ENCODE measurements around the gene OTOP3.

The OTOP3 gene

DNA sequence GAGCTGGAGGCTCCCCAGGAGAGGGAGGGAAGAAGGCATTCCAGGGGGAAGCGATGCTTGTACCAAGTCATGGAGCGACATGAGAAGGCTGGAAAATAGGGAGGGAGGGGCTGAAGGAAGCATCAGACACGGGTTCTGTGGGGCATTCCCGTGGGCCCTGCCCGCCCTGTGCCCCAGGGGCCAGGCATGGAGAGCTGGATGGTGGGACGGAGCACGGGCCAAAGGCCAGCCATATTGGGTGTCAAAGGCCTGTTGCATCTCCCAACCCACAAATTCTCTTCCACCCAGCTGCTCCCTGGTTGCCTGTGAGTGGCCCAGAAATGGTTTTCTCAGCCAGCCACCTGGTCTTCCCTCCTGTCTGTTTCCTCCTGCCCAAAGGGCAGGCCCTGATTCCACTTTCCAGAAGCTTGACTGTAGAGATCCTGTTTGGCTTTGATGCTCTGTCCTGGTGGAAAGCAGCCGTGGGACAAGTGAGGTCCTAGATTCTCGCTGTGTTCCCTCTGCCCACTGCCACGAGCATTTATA, 54.9 kb downstream of the OTOP3 start:
- no peak for DNase-seq

DNA sequence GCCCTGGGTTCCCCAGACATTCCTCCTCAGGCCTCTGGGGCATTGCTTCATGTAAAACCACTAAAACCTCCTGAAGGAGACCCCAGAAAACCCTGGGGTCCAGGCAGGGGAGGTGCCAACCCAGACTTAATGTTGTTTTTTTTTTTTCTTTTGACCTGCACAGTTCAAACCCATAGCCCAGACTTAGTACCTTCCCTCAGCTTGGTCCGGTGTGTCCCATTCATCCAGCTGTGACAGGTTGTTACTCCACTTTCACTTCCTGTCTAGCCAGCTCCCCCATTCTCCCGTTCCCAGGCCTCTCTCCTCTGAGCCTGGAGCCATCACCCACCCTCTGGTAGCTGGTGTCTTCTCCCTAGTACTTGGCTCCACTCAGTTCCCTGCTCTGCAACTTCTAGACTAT, 56.5 kb downstream of the OTOP3 start:
- DNase-seq: no peak

DNA sequence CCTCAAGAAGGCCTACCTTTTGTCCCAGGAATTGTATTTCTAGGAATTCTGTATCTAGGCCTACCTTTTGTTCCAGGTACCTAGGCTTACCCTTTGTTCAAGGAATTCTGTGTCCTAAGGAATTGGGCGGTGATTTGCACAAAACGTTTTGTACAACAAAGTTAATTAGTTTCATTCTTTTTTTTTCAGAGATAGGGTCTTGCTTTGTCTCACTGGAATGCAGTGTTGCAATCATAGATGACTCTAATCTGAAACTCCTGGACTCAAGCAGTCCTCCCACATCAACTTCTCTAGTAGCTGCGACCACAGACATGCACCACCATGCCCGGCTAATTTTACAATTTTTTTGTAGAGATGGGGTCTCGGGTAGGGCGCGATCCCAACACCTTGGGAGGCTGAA, 58.7 kb downstream of the OTOP3 start:
- no peak for DNase-seq

DNA sequence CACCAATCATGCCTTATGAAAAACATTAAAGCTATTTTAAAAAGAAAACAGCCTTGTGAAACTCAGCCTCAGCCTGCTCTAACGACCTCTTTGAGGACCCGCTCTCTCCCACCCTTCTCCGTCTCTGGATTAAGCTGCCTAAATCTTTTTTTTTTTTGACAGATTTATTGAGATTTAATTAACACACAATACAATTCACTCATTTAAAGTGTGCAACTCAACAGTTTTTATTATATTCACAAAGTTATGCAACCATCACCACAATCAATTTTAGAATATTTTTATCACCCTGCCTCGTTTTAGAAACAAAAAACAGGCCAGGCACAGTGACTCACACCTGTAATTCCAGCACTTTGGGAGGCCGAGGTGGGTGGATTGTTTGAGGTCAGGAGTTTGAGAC, 60.1 kb downstream of the OTOP3 start:
- DNase-seq: no peak

DNA sequence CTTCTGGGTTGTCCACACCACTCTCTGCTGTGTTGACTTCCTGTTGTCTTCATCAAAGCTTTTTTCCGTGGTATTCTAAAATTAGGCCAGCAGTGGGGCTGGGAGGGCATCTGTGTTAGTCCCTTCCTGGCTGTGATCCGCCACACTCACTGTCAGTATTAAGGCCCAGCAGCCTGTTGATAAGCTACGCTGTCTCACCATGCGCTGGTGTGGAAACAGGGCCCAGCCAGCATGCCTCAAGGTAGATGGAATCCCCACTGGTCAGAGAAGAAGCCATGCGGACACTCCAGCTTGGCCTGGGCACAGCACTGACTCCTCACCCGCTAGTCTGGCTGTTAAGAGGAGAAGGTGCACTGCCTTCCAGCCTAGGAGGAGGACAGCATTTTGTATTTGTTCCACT, 63.1 kb downstream of the OTOP3 start:
- no peak for DNase-seq

DNA sequence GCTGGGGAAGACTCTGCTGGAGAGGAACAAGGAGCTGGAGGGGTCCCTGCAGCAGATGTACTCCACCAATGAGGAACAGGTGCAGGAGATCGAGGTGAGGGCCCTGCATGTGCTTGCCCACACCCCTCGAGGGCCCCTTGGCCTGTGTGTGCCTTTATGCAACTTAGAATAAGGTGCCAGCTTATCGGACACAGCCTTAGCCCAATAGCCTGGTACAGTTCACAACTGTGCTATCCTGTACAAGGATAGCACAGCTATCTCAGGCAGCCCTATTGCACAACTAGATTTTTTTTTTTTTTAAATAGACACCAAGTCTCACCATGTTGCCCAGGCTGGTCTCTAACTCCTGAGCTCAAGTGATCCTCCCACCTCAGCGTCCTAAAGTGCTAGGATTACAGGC, 63.8 kb downstream of the OTOP3 start:
- DNase-seq: no peak

Data from NCI-H774 (cell line).